SKM-1 treated with dmso at 0.1 percent for 144 hours (cell line): ENCODE results near the gene CYP26A1.

ENCODE experiments used
- DNase-seq: peaks from one replicate; lab custom pipeline; 2025; ENCODE audit not compliant: unreplicated experiment; lab: John Stamatoyannopoulos, UW

Gene CYP26A1

GRCh38 chr10:93115661-93116383 lies 42.1 kb downstream of the CYP26A1 start:
- DNase-seq, result peak; percentile 68

GRCh38 chr10:93121311-93121710 lies 47.6 kb downstream of the CYP26A1 start:
- no peak for DNase-seq

DNA sequence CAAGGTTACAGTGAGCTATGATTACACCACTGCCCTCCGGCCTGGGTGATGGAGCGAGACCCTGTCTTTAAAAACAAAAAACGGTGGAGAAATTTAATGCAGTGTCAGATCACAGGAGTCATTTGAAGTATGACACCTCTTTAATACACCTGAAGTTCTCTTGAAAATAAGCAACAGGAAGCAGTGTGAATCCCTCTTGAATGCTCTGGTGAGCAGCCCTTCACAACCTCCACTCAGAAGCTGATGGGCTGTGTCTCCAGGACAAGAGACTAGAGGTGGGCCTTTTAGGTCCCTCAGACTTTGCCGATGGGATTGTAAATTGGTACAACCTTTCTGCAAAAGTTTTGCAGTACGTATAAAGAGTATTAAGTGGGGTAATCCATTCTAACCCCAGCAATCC lies 50.1 kb downstream of the CYP26A1 start:
- no peak for DNase-seq

DNA sequence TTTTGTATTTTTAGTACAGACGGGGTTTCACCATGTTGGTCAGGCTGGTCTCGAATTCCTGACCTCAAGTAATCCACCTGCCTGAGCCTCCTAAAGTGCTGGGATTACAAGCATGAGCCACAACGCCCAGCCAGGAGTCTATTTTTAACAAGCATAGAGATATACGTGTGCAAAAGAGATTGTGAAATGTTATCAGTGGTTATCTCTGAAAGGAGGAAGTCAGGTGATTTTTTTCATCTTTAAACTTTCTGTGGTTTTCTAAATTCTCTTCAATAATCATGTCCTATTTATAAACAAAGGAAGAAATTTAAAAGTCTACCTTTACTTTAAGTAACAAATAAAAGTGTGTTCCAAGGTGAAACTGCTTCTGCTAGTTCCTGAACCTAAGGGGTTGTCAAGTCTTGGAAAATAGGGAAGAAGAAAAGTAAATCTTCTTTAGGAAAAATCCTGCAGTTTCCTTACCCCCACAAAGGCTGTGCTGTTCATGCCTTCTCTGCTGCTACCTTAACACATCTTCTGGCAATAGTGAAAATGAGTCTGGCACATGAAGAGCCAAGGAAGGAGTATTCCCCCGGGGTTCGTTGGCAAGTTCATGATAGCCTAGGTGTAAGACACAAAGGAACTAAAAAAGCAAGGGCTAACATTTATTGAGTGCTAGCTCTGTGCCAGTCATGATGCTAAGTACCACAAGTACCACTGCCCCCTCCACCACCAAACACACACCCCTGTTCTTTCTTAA lies 51.1 kb downstream of the CYP26A1 start:
- DNase-seq, result peak; percentile 8

- DNase-seq, result no peak
These were observed 52.3 kb downstream of the CYP26A1 start for GRCh38 chr10:93125966-93126365.

DNA sequence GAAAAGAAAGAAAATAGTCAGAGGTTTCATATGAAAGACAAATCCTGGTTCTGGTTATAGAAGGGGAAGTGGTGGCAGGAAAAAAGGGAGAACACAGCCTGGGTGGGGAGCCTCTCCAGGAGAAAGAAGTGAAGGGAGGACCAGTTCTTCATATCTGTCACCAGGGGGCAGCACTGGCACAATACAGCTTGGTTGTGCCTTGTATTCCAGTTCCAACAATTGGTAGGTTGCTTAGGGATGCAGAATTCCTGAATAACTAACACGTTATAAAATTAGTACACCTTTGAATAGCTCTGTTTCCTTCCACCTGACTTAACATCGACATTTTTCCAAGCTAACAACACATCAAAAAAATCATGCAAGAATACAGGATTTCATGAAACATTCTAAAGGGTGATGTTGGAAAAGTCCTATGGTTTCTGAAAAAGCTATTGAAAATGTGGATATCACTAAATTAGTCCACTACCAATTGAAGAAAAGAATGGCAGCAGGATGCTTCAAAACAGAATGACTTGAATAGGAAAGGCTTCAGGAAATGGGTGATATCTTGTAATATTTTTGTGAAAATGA lies 52.9 kb downstream of the CYP26A1 start:
- DNase-seq, result peak; percentile 4
